Loucy (cell line): ENCODE results near the gene SLC35F1.

Experiments
- H2AFZ ChIP-seq: fragments of 200-600 bp; sonication (generic); 2 replicates; pipeline ENCODE4 v1.6.0; 2016; ENCODE audit warnings: antibody characterized with exemption, mild to moderate bottlenecking, low read length, moderate library complexity
- H3F3A ChIP-seq: fragments of 200-600 bp; 2 replicates; pipeline ENCODE4 v1.6.0; 2016; ENCODE audit warnings: antibody characterized with exemption, low read depth, mild to moderate bottlenecking
- H3K27me3 ChIP-seq: fragments of 200-600 bp; sonication (generic); 2 replicates; pipeline ENCODE4 v1.6.1; 2014; ENCODE audit warnings: low read length, mild to moderate bottlenecking; ENCODE audit not compliant: insufficient read depth, poor library complexity, severe bottlenecking
- H3K36me3 ChIP-seq: fragments of 200-600 bp; sonication (generic); 2 replicates; pipeline ENCODE4 v1.6.1; 2016; ENCODE audit warnings: low read length; ENCODE audit not compliant: insufficient read depth
- H3K4me1 ChIP-seq: fragments of 200-600 bp; sonication (generic); 2 replicates; pipeline ENCODE4 v1.5.1; 2014; ENCODE audit warnings: low read length, mild to moderate bottlenecking; ENCODE audit not compliant: insufficient read depth, poor library complexity, severe bottlenecking
- H3K4me2 ChIP-seq: fragments of 200-600 bp; sonication (generic); 2 replicates; pipeline ENCODE4 v1.6.0; 2014; ENCODE audit warnings: antibody characterized with exemption, low read length, low read depth, mild to moderate bottlenecking; ENCODE audit not compliant: poor library complexity, severe bottlenecking
- H3K4me3 ChIP-seq: fragments of 200-600 bp; sonication (generic); 2 replicates; pipeline ENCODE4 v1.5.1; 2014; ENCODE audit warnings: low read length, mild to moderate bottlenecking, mixed read lengths; ENCODE audit not compliant: poor library complexity, severe bottlenecking
- H3K79me2 ChIP-seq: fragments of 200-600 bp; sonication (generic); 2 replicates; pipeline ENCODE4 v1.6.1; 2014; ENCODE audit warnings: low read length; ENCODE audit not compliant: insufficient read depth
- H3K9ac ChIP-seq: fragments of 200-600 bp; sonication (generic); 2 replicates; pipeline ENCODE4 v1.6.0; 2014; ENCODE audit warnings: mild to moderate bottlenecking, low read depth, low read length, moderate library complexity; ENCODE audit not compliant: poor library complexity, severe bottlenecking
- H3K9me2 ChIP-seq: fragments of 200-600 bp; sonication (generic); replicated peaks from 2 replicates; pipeline ENCODE4 v1.6.1; 2016; ENCODE audit warnings: low read depth, low read length, mixed read lengths
- H3K9me3 ChIP-seq: fragments of 200-600 bp; sonication (generic); 2 replicates; pipeline ENCODE4 v1.6.1; 2014; ENCODE audit warnings: mild to moderate bottlenecking, antibody characterized with exemption, low read length, low read depth; ENCODE audit not compliant: insufficient read depth
- H4K20me1 ChIP-seq: fragments of 200-600 bp; sonication (generic); 2 replicates; pipeline ENCODE4 v1.6.0; 2014; ENCODE audit warnings: antibody characterized with exemption, low read length, mild to moderate bottlenecking; ENCODE audit not compliant: insufficient read depth, poor library complexity, severe bottlenecking
- EZH2phosphoT487 ChIP-seq: fragments of 200-600 bp; IDR thresholded peaks from 2 replicates; pipeline ENCODE4 v1.6.1; 2018; ENCODE audit warnings: antibody characterized with exemption, mild to moderate bottlenecking, moderate library complexity, borderline replicate concordance
- TF ChIP-seq, protein P1 (sequence below): fragments of 200-600 bp; sonication (generic); conservative IDR thresholded peaks from 2 replicates; pipeline ENCODE4 v1.5.1; 2014; ENCODE audit warnings: mild to moderate bottlenecking, antibody characterized with exemption, low read length

The SLC35F1 gene

GRCh38 chr6:118333772-118334171 lies 426.7 kb downstream of the SLC35F1 start:
- no peaks in the 10 kb centered on the region for H3K27me3 ChIP-seq
- no peaks in the 10 kb centered on the region for H3K79me2 ChIP-seq
- no peaks in the 10 kb centered on the region for H3K36me3 ChIP-seq
- H4K20me1 ChIP-seq = no peaks in the 10 kb centered on the region
- H3K4me1 ChIP-seq = no peaks in the 10 kb centered on the region
- no peaks in the 10 kb centered on the region for H3K9me2 ChIP-seq
- H3F3A ChIP-seq = no peaks in the 10 kb centered on the region
- no peak overlapping the region for H2AFZ ChIP-seq
- no peaks in the 10 kb centered on the region for H3K9me3 ChIP-seq
- no peak overlapping the region for H3K4me2 ChIP-seq
- TF ChIP-seq, protein P1, sequence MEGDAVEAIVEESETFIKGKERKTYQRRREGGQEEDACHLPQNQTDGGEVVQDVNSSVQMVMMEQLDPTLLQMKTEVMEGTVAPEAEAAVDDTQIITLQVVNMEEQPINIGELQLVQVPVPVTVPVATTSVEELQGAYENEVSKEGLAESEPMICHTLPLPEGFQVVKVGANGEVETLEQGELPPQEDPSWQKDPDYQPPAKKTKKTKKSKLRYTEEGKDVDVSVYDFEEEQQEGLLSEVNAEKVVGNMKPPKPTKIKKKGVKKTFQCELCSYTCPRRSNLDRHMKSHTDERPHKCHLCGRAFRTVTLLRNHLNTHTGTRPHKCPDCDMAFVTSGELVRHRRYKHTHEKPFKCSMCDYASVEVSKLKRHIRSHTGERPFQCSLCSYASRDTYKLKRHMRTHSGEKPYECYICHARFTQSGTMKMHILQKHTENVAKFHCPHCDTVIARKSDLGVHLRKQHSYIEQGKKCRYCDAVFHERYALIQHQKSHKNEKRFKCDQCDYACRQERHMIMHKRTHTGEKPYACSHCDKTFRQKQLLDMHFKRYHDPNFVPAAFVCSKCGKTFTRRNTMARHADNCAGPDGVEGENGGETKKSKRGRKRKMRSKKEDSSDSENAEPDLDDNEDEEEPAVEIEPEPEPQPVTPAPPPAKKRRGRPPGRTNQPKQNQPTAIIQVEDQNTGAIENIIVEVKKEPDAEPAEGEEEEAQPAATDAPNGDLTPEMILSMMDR = no peak
- no peak for TF ChIP-seq EZH2phosphoT487
- H3K9ac ChIP-seq = no peak overlapping the region
- no peak overlapping the region for H3K4me3 ChIP-seq

DNA sequence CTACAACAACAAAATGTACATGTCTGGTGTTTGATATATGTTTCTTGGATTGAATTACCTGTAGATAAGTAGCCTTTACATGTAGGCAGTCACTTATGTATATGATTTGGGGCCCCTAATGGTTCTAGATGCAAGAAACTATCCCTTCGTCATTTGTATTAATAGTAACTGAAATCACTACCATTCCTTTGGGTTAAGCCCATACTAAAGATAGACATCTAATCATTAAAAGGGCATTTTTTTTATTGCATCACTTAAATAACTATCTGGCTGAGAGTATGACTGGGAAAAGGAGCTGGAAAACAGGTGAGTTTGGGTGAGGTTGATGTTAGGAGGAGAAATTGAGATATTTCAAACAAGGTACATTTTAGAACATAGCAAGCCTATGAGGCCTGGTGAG lies 427.6 kb downstream of the SLC35F1 start:
- no peaks in the 10 kb centered on the region for H3F3A ChIP-seq
- H3K79me2 ChIP-seq = no peaks in the 10 kb centered on the region
- no peaks in the 10 kb centered on the region for H3K9me3 ChIP-seq
- no peak overlapping the region for H2AFZ ChIP-seq
- no peak overlapping the region for H3K9ac ChIP-seq
- H4K20me1 ChIP-seq = no peaks in the 10 kb centered on the region
- no peaks in the 10 kb centered on the region for H3K27me3 ChIP-seq
- no peaks in the 10 kb centered on the region for H3K36me3 ChIP-seq
- H3K4me2 ChIP-seq = no peak overlapping the region
- TF ChIP-seq EZH2phosphoT487 = no peak
- TF ChIP-seq, protein P1 = no peak
- H3K4me3 ChIP-seq = no peak overlapping the region
- no peaks in the 10 kb centered on the region for H3K4me1 ChIP-seq
- H3K9me2 ChIP-seq = no peaks in the 10 kb centered on the region

- Histone ChIP-seq H3K27me3 (no peaks in the 10 kb centered on the region), H4K20me1 (no peaks in the 10 kb centered on the region), H3F3A (no peaks in the 10 kb centered on the region), H3K79me2 (no peaks in the 10 kb centered on the region), H2AFZ (no peak overlapping the region), H3K4me3 (no peak overlapping the region), H3K9ac (no peak overlapping the region), H3K9me3 (no peaks in the 10 kb centered on the region), H3K9me2 (no peaks in the 10 kb centered on the region), H3K4me2 (no peak overlapping the region), H3K36me3 (no peaks in the 10 kb centered on the region), H3K4me1 (no peaks in the 10 kb centered on the region)
- no peak for TF ChIP-seq EZH2phosphoT487
- TF ChIP-seq, protein P1 = no peak
Observed at GRCh38 chr6:118335325-118335816, 428.3 kb downstream of the SLC35F1 start.
